NOMO-1 treated with DMSO at 0.1 percent for 48 hours (cell line): ENCODE results near the gene CCNH.

Experiments used
- DNase-seq: peaks from one replicate; lab custom pipeline; 2025; ENCODE audit not compliant: unreplicated experiment; lab: John Stamatoyannopoulos, UW

The CCNH gene

GRCh38 chr5:87403899-87404298, 8.8 kb downstream of the CCNH start:
- DNase-seq, result no peak

GRCh38 chr5:87403409-87403808, 9.3 kb downstream of the CCNH start:
- DNase-seq, result no peak

DNA sequence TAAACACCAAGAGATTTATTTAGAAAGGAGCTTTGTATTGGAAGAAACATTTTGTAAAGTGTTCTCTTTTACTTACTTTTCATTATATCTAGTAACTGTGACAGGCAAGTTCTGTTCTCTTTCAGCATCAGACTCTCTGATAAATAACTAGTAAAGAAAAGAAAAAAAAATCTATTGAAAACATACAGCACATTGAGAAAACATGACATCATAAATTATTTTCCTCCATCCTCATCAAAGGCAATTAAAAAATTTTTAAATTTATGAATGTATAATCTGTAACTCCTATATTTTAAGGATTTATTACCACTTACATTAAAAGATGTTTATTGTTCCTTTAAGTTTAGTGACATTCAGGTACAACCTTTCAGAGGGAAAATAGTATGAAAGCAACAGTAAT, 11.1 kb downstream of the CCNH start:
- DNase-seq, result no peak

DNA sequence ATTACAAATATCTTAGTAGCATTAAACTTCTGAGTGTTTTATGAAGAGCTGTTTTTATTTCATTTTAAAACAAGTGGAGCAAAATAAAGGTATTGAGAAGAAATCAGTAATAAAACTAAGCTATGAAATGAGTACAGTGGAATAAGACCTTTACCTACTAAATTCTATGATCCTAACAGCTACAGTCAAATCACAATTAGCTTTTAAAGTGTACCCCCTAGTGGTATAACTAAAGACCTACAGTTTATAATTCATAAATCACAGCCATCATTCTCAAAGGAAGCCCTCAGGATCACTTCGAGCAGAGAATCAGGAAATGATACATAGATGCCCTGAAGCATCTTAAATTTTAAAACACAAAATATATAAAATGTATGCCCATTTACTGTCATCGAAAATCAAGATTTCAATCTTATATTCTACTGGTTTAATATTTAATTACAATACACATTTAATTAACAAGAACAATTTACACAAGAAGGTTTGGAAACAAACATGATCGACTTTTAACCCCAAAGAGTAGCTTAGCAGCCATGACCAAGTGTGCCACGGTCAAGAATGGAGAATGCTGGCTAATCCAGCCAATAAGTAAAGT, 12.3 kb downstream of the CCNH start:
- peak; percentile 70 for DNase-seq

DNA sequence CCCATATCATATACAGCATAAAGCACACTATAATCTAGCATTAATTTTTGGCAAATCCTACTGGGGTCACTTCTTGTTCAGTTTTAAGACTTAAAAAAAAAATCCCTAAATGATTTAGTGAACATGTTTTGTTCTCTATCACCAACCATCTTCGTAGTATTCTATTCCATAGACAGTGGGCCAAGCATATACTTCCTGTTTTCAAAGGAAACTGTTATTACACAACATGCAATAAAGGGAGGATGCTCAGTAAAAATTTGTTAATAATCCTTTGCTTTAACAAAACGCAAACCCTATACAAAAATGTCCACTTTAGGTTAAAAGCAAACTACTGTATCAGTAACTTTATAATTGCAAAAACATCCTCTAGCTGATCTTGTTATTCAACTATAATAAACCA, 13.0 kb downstream of the CCNH start:
- peak; percentile 86 for DNase-seq

- DNase-seq, result no peak
Measured at GRCh38 chr5:87398981-87399614, 13.6 kb downstream of the CCNH start.

DNA sequence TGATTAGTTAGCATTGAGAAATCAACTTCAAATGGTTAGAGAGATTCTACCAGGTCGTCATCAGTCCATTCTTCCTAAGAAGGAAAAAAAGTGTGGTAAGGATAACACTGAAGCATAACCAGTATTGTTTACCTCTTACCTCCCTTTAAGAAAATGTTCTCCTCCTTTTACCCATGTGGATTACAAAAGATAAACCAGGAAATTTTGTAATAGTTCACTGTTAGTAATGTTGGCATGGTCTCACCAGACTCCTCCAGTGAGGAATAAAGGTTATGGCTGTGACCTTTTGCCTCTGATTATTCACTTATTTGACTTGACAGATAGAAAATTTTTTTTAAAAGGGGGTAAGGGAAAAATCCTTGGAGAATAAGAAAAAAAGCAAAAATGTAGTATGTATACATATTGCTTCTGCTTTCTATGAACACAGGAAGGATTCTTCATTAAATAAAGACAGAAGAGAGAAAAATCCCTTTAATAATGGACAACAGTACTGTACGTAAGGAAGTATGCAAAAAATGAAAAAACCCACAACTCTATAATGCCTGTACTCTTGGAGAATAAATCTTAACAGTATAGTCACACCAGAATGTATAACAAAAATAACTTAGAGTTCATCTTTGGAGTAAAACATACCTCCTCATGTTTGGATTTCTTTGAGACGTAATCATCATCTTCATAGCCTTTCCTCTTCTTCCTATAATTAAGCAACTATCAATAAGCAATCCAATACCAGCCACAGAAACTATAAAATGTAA, 18.1 kb downstream of the CCNH start:
- DNase-seq, result no peak

DNA sequence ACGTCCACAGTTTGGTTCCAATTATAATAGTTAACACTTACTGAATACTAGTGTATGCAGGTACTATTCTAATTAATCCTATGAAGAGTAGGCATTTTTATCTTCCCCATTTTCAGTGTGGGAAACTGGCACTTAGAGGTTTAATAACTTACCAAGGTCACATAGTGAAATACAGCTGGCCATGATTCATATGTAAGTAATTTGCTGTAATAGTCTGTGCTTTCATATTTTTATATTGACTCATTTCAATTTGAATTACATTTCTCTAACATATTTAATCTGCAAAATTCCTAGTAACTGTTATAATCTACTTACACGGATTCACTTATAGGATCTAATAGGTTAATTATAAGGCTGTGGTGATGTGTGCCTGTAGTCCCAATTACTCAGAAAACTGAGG, 19.4 kb downstream of the CCNH start:
- DNase-seq, result no peak

DNA sequence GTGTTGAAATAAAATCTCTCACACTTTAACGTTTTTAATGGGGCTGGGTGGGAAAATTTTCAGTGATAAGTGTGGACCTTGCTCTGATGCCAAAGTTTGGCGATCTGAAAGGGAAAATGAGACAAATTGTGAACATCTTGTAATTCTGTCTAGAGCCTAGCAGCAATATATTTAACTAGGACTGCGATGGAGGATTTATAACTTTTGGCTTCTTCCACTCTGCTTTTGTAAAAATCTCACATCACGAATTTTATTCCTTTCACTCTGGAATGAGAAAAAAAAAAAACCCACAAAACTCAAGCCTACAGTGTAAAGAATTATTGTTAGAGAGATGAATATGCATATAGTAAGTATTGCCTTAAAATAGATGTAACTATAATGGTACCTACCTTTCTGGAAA, 19.9 kb downstream of the CCNH start:
- DNase-seq, result no peak

DNA sequence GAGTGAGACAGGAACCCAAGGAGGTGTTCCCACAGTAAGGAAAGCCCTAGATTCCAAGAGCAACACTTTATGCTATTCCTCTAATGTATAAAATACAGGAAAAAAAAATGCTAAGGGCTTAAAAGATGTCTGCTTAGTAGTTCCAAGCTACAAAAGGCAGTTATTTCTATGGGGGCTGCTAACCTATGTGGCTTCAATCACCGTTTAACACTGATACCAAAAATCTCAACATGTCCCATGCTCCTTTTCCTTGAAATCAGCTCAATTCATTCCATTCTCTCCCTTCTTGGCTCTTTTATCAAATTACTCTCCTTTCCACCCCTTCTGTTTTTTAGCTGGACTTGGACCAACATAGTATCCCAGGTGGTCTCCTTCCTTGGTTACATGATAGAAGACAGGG, 20.6 kb downstream of the CCNH start:
- DNase-seq, result no peak

DNA sequence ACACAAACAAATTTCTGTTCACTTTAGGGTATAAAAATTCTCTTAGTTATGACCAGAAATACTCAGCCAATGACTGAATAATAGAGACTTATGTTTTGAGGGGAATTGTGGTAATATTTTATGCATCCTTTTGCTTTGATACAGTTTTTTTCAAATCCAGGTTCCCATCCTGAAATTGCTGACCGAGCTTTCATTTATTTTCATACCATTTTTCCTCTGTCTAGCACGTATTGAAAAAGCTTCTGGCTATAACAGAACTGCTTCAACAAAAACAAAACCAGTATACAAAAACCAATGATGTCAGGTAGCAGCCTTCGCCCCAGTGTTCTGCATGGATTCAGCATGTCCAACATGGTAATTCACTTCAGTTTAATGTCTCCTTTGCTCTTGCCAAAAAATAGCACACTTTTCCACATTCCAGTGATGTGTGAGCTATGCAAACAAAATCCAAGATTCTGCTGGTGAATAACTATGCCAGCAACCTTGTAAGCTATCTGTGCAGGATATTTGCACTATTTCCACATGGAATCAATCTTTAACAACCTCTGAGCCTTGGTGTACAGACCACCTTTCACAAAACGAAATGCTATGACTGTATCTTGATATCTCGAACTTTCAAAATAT, 22.0 kb downstream of the CCNH start:
- DNase-seq, result no peak

GRCh38 chr5:87390075-87390474, 22.7 kb downstream of the CCNH start:
- DNase-seq, result no peak

DNA sequence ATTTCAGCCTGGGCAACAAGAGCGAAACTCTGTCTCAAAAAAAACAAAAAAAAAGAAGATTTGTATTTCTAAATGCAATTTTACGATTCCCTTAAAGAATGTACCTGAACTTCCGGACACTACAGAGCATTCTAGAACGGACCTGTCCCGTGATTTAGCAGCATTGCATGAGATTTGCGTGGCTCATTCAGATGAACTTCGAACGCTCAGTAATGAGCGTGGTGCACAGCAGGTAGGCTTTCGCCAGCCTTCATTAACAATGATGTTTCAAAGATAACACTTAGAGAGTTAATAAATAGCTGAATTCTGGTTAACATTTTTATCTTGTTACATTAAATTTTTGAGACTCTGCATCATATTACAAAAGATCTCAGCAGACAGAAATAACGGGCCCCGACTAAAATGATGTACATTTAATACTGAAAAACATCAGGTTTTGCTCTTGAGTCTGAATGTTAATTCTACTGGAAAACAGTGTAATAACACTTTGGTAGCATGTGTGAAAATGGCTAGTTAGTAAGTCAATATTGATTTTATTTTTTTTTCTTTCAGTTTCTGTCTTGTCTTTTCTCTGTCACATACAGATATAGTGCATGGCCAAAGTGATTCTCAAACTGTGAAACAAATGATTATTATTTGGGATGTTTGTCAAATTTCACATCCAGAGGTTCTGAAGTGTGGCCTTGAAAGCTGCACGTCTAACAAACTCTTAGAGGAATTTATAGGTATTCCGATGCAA, 23.3 kb downstream of the CCNH start:
- DNase-seq, result no peak

DNA sequence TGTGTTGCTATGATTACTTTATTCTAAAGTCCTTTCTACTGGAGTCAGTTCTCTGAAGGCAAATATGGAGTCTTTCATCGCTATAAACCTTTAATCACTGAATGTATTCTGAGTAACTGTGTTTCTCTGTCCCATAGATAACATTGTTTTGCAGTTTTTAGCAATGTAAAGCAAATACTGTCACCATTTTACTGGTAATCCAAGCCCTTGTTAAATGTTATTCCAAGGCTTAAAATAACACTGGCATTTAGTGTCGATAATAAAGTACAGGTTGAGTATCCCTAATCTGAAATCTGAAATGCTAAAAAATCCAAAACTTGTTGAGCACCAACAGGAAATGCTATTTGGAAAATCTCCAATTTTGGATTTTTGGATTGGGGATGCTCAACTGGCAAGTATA, 24.6 kb downstream of the CCNH start:
- DNase-seq, result no peak

DNA sequence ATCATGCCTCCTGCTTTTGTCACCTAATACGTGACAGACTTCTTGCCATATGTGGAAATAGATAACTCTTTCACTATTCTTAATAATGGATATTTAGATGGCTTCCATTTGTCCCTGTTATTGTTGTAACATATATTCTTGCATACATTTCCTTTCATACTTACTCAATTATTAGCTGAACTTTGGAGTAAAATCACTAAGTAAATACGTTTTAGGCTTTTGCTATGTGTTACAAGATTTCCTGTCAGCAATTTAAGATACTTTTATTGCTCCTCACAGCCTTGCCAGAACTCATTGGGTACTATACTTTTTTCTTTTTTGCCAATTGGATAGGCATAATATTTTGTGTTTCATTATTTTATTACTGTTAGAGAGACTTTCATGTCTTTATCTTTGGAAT, 26.9 kb downstream of the CCNH start:
- DNase-seq, result no peak

- DNase-seq, result no peak
Measured at GRCh38 chr5:87383216-87383615, 29.5 kb downstream of the CCNH start.

DNA sequence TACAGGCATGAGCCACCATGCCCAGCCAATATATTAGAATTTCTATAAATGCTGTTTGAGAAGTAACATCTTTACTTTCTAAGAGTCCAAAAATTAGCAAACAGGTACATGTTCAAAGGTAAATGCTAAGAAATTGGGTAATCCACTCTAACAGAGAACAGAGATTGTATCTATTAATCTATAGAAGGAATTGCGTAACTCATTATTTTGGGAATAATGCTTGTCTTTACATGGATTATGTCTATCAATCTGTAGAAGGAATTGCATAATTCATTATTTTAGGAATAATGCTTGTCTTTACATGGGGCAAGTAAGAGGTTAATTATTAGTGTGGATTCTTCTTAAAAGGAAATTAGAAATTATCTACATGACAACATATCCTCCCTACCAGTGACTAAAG, 30.5 kb downstream of the CCNH start:
- no peak for DNase-seq

DNA sequence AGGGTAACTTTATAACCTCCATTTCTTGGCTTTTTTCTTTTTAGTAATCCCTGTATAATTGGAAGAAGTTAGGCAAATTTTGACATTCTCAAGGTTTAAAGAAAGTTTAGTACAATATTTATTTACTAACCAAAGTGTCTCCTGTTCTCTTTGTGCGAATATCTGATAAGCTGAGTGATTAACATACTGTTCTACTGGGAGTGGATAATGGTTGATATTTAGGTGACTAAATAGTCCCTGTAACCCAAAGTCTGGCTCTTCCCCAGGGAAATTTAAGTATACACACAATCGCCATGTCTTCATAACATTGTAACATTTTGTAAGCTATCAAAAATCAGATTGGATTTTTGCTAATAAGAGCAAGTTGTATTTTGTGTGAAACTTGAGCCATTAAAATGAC, 40.0 kb downstream of the CCNH start:
- DNase-seq, result no peak

- DNase-seq, result no peak
Measured at GRCh38 chr5:87369431-87369830, 43.3 kb downstream of the CCNH start.

DNA sequence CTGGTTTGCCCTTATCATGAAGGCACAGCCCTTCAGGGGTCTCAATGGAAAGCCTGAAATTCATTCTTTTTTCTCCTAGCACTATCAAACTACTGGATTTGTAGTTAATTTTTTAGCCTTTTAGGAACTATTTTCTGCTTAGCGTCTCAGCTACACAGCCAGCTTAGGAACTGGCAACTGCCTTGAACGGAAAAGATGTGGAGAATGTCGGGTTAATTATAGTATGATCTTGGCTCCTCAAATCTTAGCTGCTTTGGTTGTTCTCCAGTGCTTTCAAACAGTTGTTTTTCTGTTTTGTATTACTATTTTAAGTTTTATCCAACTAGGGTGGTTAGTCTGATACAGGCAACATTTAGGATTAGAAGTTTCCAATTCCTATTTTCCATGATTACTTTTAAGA, 44.1 kb downstream of the CCNH start:
- no peak for DNase-seq

DNA sequence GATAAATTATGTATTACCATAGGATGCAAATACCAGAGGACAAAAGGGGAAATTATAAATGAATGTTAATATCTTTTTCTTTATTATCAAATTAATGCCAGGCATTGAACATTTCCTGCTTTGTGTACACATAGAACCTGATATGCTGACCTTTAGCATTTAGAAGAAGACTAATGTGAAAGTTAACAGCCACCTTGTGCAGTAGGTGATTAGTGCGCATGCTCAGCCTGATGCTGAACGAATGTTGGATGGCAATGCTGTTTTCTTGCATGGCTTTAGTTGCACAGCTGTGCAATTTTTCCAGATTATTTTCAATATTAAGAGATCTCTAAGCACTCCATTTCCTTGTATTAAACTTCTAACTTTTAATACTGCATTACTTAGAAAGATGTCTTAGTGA, 45.5 kb downstream of the CCNH start:
- DNase-seq, result no peak
